ENCODE data around the gene UBE2E1.

UBE2E1 gene

DNA sequence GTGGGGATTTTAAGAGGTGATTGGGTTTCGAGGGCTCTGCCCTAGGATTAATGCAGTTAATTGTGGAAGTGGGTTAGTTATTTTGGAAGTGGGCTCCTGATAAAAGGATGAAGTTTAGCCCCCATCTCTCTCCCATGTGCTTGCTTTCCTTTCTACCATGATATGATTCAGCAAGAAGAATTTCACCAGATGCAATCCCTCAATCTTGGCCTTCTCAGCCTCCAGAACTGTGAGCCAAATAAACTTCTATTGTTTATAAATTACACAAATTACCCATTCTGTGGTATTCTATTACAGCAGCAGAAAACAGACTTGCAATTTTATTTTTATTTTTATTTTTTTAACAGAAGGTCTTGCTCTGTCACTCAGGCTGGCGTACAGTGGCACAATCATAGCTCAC is 27.3 kb upstream of the UBE2E1 start:
- H3K4me3 ChIP-seq (ENCODE audit: control insufficient read depth, low read depth, low read length), result no peak overlapping the region
- no peak for DNase-seq (ENCODE audit: low read depth)
- TF ChIP-seq, protein P1, sequence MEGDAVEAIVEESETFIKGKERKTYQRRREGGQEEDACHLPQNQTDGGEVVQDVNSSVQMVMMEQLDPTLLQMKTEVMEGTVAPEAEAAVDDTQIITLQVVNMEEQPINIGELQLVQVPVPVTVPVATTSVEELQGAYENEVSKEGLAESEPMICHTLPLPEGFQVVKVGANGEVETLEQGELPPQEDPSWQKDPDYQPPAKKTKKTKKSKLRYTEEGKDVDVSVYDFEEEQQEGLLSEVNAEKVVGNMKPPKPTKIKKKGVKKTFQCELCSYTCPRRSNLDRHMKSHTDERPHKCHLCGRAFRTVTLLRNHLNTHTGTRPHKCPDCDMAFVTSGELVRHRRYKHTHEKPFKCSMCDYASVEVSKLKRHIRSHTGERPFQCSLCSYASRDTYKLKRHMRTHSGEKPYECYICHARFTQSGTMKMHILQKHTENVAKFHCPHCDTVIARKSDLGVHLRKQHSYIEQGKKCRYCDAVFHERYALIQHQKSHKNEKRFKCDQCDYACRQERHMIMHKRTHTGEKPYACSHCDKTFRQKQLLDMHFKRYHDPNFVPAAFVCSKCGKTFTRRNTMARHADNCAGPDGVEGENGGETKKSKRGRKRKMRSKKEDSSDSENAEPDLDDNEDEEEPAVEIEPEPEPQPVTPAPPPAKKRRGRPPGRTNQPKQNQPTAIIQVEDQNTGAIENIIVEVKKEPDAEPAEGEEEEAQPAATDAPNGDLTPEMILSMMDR (IDR thresholded peaks at IDR 0.05; ENCODE audit: control insufficient read depth, insufficient read depth, low read depth, low read length, missing control alignments), result no peak

DNA sequence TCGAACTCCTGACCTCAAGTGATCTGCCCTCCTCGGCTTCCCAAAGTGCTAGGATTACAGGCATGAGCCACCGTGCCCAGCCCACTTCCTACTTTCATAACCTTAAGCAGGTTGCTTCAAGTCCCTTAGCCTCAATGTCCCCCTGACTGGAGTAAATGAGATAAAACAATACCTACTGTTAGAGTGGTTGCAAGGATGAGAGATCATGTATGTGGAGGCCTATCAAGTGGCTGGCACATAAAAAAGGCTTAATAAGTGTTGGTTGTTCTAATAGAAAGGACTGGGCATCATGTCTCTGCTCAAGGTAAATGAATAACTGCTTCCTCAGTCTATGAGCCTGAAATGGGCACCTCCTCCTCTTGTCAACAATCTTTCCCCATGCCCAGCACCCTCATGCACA is 25.9 kb upstream of the UBE2E1 start:
- DNase-seq (ENCODE audit: low read depth), result no peak
- TF ChIP-seq, protein P1 (IDR thresholded peaks at IDR 0.05; ENCODE audit: control insufficient read depth, insufficient read depth, low read depth, low read length, missing control alignments), result no peak
- no peak overlapping the region for H3K4me3 ChIP-seq (ENCODE audit: control insufficient read depth, low read depth, low read length)

GRCh38 chr3:23781051-23781450 is 24.7 kb upstream of the UBE2E1 start:
- DNase-seq (ENCODE audit: low read depth), result no peak
- H3K4me3 ChIP-seq (ENCODE audit: control insufficient read depth, low read depth, low read length), result no peak overlapping the region
- TF ChIP-seq, protein P1 (IDR thresholded peaks at IDR 0.05; ENCODE audit: control insufficient read depth, insufficient read depth, low read depth, low read length, missing control alignments), result no peak

DNA sequence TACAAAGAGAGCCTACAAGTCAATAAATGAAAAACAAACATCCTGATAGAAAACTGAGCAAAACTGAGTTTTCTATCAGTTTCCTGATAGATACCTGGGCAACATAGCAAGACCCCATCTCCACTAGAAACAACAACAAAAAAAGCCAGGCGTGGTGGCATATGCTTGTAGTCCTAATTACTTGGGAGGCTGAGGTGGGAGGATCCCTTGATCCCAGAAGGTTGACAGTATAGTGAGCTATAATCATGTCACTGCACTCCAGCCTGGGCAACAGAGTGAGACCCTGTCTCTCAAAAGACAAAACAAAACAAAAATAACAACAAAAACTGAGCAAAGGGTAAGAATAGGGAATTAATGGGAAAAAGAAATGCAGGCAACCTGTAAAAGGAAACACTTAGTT is 23.9 kb upstream of the UBE2E1 start:
- DNase-seq (ENCODE audit: low read depth), result no peak

GRCh38 chr3:23785097-23785645 is 20.6 kb upstream of the UBE2E1 start:
- no peak for DNase-seq (ENCODE audit: low read depth)
- TF ChIP-seq, protein P1 (IDR thresholded peaks at IDR 0.05; ENCODE audit: control insufficient read depth, insufficient read depth, low read depth, low read length, missing control alignments), result no peak
- no peak overlapping the region for H3K4me3 ChIP-seq (ENCODE audit: control insufficient read depth, low read depth, low read length)

More for the DNA sequence above, 23.9 kb upstream of the UBE2E1 start:
- no peak overlapping the region for H3K4me3 ChIP-seq (ENCODE audit: control insufficient read depth, low read depth, low read length)
- TF ChIP-seq, protein P1 (IDR thresholded peaks at IDR 0.05; ENCODE audit: control insufficient read depth, insufficient read depth, low read depth, low read length, missing control alignments), result no peak

DNA sequence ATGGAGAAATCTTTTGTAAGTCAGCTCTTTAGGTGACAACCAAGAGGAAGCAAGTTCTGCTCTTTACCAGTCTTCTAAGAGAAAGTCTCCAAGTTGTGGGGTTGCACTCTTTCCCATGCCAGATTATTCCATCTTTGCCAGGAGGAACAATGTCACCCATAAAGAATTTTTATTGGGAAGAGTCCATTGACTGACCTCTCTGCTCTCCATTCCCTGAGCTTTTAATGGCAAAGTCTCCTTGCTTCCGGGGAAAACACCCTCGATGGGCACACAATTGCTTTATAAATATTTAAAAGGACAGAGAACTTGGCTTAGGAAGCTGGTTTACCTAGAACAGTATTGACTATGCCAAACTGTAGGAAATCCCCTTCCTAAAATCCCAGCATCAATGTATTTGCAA is 19.9 kb upstream of the UBE2E1 start:
- TF ChIP-seq, protein P1 (IDR thresholded peaks at IDR 0.05; ENCODE audit: control insufficient read depth, insufficient read depth, low read depth, low read length, missing control alignments), result no peak
- H3K4me3 ChIP-seq (ENCODE audit: control insufficient read depth, low read depth, low read length), result no peak overlapping the region
- DNase-seq (ENCODE audit: low read depth), result no peak

- H3K4me3 ChIP-seq (ENCODE audit: control insufficient read depth, low read depth, low read length), result no peak overlapping the region
- TF ChIP-seq, protein P1 (IDR thresholded peaks at IDR 0.05; ENCODE audit: control insufficient read depth, insufficient read depth, low read depth, low read length, missing control alignments), result no peak
- no peak for DNase-seq (ENCODE audit: low read depth)
These were observed 14.1 kb upstream of the UBE2E1 start for GRCh38 chr3:23791678-23792077.
